GM20431 (cell line): ENCODE results near the gene MT1F.
"Not testable (repeated sequence)": the region's sequence is repeated elsewhere in the genome, so short reads cannot be mapped to it uniquely, and the experiment has no call there.

Experiments used
- in situ Hi-C: fragments of 300-500 bp; cut with MseI, MboI; formaldehyde crosslinking; loops from one replicate; pipeline ENCODE4 v1.15.0; 2020; ENCODE audit warnings: low sequenced_read_pairs; ENCODE audit not compliant: unreplicated experiment

Gene MT1F

DNA sequence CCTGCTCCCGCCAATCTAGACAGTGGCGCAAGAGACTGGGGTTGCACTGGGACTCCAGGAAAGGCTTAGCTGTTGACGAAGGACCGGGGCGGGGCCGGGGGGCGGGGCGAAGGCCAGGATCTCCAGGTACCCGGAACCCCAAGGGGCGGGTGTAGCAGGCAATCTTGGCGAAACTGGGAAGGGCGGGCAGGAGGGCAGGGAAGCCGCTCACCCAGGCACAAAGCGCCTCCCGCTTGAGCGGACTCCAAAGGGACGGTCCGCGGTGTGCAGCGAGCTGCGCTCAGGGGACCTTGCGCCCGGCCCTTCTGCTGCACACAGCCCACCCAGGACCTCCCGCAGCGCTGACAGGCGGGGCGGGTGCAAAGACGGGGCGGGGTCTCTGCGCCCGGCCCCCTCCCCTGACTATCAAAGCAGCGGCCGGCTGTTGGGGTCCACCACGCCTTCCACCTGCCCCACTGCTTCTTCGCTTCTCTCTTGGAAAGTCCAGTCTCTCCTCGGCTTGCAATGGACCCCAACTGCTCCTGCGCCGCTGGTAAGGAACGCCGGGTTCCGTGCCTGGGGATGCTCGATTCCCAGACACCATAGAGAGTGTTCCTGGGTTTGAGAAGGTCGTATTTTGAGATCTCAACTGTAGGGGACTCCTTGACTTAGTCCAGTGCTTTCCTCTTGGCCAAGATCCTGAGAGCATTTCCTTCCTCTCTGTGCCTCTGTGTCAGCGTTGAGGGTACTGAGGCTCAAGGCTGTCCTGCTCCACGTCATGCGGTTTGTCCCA, at the start of gene MT1F:
MT1F (plus strand) TSS at position 405 of the 772 bp plus-strand sequence; CDS start at position 505, 100 bp downstream.
- in situ Hi-C loops, result no loop called here

DNA sequence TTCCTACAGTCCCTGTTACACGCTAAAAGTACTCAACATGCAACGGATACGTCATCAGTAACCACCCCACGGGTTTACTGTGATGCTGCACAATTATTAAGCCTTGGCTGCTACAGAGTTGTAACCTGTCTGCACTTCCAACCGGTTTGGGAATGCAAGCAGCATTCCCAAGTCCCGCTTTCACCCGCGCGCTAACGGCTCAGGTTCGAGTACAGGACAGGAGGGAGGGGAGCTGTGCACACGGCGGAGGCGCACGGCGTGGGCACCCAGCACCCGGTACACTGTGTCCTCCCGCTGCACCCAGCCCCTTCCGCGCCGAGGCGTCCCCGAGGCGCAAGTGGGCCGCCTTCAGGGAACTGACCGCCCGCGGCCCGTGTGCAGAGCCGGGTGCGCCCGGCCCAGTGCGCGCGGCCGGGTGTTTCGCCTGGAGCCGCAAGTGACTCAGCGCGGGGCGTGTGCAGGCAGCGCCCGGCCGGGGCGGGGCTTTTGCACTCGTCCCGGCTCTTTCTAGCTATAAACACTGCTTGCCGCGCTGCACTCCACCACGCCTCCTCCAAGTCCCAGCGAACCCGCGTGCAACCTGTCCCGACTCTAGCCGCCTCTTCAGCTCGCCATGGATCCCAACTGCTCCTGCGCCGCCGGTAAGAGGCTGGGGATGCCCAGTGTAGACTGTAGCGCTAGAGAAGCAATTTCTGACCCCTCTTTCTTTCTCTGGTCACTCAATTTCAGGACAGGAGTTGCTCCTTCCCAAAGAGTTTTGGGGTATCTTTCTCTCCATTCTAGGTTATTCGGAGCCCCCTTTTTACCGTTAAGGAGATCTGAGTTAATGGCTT, 49.5 kb upstream of the MT1F start, which contains the start of gene MT2A:
MT2A (plus strand) TSS at position 542 of the 833 bp plus-strand sequence; CDS start at position 614, 72 bp downstream.
- in situ Hi-C loops, result no loop called here

GRCh38 chr16:56608876-56609462, 48.8 kb upstream of the MT1F start:
- in situ Hi-C loops, result no loop called here

DNA sequence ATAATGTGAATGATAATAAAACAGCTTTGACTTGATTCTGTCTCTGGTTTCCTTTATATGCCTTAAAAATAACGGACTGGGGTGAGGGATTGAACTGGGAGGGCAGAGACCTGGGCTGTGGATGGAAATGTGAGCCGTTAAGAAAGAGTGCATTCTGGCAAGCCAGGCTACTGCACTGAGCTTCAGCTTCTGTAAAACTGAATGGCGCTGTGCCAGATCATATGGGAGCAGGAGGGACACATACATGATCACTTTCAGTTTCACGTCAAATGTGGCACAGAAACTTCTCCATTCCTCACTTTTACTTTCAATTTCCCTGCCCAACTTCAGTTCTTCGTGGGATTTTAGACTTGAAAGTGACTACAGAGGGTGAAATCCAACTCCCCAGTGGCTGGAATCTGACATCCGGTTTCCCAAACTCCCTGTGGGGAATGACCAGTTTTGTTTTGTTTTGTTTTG, 48.3 kb upstream of the MT1F start:
- in situ Hi-C loops, result no loop called here

DNA sequence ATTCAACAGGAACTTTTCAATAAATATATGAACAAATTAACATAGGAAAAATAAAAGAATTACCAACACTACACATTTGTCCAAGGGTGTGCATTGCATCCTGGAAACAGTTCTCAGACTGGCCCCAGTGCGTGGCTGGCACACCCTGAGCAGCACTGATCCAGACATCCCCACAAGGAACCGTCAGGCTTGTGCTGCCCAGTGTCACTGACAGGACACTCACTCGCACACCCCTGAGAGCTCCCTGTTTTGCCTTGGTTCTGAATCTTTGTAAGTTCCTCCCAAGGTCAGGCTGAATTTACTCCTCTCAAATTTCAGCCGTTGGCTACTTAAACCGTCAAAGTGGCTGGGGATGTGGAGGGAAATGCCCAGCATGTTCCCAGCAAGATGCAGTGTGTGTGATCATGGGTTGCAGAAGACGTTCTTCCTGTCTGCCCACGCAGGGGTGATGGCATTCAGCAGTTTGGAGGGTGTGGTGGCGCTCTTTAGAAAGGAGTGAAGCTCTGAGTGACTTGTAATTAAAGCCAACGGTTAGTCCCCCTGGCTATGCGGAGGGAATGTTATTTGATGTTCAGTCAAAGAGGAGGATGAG, 47.6 kb upstream of the MT1F start:
- in situ Hi-C loops, result no loop called here

GRCh38 chr16:56610609-56611111, 47.1 kb upstream of the MT1F start:
- in situ Hi-C loops, result no loop called here

DNA sequence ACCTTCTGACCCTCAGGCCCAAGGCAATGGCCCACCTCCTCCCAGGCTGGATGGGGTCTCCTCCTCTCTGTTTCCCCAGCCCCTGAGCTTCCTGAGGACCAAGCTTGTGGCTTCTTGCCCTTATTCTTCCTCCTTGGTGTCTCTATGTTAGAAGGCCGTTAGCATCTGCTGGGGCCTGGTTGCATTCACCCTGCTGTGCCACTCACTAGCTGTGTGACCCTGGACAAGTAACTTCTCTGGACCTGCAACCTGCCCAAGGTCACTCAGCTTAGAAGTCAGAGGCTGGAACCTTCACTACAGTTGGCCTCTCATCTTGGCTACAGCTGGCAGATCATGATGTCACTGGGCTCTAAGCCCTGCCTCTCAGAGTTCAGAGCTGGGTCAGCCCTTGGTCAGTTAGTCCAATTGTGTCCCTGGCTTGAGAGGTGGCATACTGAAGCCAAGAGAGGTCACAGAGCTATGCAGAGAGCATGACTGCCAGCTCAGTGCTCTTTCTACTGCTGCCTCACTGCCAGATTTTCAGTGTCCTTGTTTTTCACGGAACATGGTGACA, 46.4 kb upstream of the MT1F start:
- in situ Hi-C loops, result no loop called here

GRCh38 chr16:56613706-56614105, 44.1 kb upstream of the MT1F start:
- in situ Hi-C loops, result no loop called here

GRCh38 chr16:56614549-56614991, 43.2 kb upstream of the MT1F start:
- in situ Hi-C loops, result no loop called here

DNA sequence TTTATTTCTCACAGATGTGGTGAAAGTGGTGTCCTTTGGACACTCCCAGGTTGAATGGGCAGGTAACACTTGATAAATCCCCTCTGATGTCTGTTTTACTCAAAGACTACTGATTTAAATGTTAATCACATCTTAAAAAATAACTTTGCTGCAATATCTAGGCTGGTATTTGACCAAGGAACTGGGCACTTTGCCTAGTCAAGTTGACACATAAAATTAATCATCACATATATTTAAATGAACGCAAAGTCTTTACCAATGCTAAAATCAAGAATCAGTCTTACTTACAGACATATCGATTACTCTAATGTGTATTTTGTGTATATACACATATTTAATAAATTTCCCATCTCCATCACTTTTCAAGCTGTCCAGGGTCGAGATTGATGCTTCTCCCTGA, 42.4 kb upstream of the MT1F start:
- in situ Hi-C loops, result no loop called here

DNA sequence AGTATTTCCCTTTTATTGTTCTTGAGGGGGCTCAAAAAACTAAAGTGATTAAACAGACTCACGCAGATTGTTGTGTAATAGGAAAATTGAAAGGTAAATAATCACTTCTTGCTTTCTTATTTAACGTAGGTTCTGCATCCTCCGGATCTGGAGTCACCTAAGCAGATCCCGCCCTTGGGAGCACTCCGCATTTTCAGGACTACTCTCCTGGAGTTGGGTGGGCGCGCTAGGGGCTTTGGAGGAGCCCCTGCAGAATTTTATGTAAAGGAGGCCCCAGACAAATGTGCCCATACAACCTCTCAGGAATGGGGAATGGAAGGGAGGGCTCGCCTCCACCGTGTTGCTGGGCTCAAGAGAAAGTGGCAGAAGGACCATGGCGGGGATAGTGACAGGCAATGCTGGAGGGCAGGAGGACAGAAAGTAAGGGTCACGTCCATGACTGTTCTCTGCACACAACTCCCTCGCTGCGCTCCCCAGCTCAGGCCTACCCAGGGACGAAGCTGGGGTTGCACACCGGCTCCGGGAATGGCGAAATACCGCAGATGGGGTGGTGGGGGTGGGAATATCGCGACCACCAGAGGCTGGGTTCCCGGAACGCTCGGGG, 41.0 kb upstream of the MT1F start:
- in situ Hi-C loops, result no loop called here

DNA sequence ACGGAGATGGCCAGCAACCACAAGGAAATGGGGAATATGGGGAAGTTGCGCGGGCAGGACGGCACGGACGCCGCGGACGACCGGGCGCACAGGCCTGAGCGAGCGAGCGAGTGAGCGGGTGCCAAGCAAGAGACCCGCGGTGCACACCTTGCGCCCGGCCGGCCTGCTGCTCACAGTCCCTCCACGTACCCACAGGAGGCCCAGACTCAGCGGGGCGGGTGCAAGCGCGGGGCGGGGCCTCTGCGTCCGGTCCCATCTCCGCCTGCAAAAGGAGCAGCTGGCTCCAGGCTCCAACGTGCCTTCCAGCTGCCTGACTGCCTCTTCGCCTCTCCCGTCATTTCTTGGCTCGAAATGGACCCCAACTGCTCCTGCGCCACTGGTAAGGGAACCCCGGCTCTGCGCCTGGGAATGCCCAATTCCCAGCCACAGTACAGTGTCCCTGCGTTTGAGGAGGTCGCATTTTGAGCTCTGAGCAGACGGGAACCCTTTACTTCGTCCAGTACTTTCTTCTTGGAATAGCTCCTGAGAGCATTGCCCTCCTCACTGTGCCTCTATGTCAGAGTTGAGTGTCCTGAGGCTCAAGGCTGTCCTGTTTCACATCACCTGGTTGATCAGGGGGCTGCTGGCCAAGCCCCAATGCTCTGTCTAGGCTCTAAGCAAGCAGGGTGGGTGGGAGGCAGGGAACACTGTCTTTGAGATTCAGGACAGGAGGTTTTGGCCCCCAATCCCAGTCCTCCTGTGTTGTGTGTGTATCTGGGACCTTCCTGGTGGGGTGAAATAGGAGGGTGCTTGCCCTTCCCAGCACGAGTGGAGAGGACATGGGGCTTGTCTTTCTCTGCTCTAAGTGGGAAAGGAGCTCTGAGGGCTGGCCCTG, 40.3 kb upstream of the MT1F start:
- in situ Hi-C loops, result no loop called here

DNA sequence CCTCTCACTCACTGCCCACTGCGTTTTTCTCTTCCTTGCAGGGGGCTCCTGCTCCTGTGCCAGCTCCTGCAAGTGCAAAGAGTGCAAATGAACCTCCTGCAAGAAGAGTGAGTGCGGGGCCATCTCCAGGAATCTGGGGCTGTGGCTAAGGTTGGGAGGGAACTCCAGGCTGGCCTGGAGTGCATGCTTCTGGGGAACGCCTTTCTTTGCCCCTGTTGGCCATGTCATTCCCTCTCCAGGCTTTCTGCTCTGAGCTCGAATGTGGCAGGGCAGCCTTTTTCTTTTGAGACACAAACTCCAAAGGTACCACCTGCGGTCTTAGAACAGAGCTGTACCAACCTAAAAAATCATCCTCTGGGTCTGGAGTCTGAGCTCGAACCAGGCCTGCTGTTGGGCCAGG, 39.6 kb upstream of the MT1F start:
- in situ Hi-C loops, result no loop called here

DNA sequence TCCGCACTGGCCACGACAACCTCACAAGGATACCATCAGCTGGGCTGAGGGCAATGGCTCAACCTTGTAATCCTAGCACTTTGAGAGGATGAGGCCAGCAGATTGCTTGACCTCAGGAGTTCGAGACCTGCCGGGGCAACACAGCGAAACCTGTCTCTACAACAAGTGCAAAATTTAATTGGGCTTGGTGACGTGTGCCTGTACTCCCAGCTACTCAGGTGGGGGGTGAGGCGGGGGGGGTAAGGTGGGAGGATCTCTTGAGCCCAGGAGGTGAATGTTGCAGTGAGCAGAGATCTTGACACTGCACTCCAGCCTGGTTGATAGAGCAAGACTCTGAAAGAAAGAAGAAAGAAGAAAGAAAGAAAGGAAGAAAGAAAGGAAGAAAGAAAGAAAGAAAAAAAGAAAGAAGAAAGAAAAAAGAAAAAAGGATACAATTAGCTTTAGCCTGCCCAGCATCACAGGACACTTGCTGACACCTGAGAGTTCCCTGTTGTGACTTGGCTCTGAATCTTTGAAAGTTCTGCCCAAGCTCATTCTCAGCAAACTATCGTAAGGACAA, 37.3 kb upstream of the MT1F start:
- in situ Hi-C loops, result no loop called here

DNA sequence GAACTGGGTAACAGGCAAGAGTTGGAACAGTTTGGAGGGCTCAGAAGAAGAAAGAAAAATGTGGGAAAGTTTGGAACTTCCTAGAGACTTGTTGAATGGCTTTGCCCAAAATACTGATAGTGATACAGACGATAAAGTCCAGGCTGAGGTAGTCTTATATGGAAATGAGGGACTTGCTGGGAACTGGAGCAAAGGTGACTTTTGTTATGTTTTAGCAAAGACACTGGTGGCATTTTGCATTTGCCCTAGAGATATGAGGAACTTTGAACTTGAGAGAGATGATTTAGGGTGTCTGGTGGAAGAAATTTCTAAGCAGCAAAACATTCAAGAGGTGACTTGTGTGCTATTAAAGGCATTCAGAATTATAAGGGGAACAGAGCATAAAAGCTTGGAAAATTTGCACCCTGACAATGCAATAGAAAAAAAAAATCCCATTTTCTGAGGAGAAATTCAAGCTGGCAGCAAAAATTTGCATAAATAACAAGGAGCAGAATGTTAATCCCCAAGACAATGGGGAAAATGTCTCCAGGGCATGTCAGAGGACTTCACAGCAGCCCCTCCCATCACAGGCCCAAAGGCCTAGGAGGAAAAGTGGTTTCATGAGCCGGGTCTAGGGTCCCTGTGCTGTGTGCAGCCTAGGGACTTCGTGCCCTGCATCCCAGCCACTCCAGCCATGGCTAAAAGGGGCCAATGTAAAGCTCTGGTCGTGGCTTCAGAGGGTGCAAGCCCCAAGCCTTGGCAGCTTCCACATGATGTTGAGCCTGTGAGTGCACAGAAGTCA, 35.9 kb upstream of the MT1F start:
- in situ Hi-C loops, result not testable (repeated sequence)

DNA sequence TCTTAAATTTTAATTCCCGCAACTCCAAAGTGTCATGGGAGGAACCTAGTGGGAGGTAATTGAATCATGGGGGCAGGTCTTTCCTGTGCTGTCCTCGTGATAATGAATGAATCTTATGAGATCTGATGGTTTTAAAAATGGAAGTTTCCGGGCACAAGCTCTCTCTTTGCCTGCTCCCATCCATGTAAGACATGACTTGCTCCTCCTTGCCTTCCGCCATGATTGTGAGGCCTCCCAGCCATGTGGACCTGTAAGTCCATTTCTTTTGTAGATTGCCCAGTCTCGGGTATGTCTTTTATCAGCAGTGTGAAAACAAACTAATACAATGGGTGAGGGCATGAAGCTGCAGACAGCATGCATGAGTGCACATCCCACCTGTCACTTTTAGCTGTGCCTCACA, 34.6 kb upstream of the MT1F start:
- in situ Hi-C loops, result not testable (repeated sequence)

- in situ Hi-C loops, result no loop called here
Measured at GRCh38 chr16:56623637-56624036, 34.1 kb upstream of the MT1F start.
